Vagina (tissue), 2 donors: ENCODE measurements around the gene UNC80. TPM values are rescaled to one million over a fixed set of nuclear protein-coding genes. Genes with fewer than 3 reads are reported as not detected.

ENCODE experiments used
- DNase-seq, 2 donors: peaks; one replicate each; pipeline ENCODE4 v3.0.0-alpha.2; 2017; ENCODE audit errors: extremely low spot score in 2 of 2
- H3K27ac ChIP-seq: fragments of 200-600 bp; sonication (generic); one replicate; pipeline ENCODE4 v1.5.1; 2019
- H3K27me3 ChIP-seq: fragments of 200-600 bp; sonication (generic); one replicate; pipeline ENCODE4 v1.5.1; 2019
- H3K36me3 ChIP-seq, 2 donors: fragments of 200-600 bp; sonication (generic); one replicate each; pipeline ENCODE4 v1.5.1; 2017 to 2019
- H3K4me1 ChIP-seq: fragments of 200-600 bp; sonication (generic); one replicate; pipeline ENCODE4 v1.5.1; 2019
- H3K4me3 ChIP-seq, 2 donors: fragments of 200-600 bp; sonication (generic); 1 replicate in 1 of 2; 2 replicates in 1 of 2; pipeline ENCODE4 v1.5.1; 2016 to 2019
- H3K9me3 ChIP-seq: fragments of 200-600 bp; sonication (generic); one replicate; pipeline ENCODE4 v1.5.1; 2019
- CTCF ChIP-seq, 3 experiments: fragments of 450-650 bp in 2 of 3; fragments of 200-600 bp in 1 of 3; sonication (generic) in 1 of 3; IDR thresholded peaks; one replicate each; pipeline ENCODE4 v1.5.1; 2017 to 2019; ENCODE audit warnings: antibody characterized with exemption in 3 of 3, mild to moderate bottlenecking in 2 of 3, moderate library complexity in 2 of 3
- POLR2A ChIP-seq, 2 donors: fragments of 450-650 bp; IDR thresholded peaks; one replicate each; pipeline ENCODE4 v1.6.1; 2017; ENCODE audit warnings: antibody characterized with exemption in 2 of 2, mild to moderate bottlenecking in 2 of 2, moderate library complexity in 2 of 2
- POLR2AphosphoS5 ChIP-seq, 2 donors: sonication (generic); formaldehyde crosslinking; IDR thresholded peaks; one replicate each; pipeline ENCODE4 v1.9.0; 2017; ENCODE audit warnings: antibody characterized with exemption in 2 of 2, mild to moderate bottlenecking in 2 of 2, low read depth in 1 of 2; ENCODE audit not compliant: insufficient read depth in 1 of 2
- intact Hi-C: fragments of 100-400 bp; cut with DNase I; formaldehyde crosslinking; loops from one replicate; pipeline ENCODE4 v1.15.1; 2023
- total RNA-seq: library from RNA; depleted of rRNA; stranded (reverse); fragments of >200 nt; gene quantifications from one replicate; pipeline ENCODE4 v1.2.3, GENCODE V29; 2016

The UNC80 gene
- total RNA-seq, 1 donor from 2014 or later = 0.25 TPM

- H3K36me3 ChIP-seq = no peaks in the 10 kb centered on the region
- TF ChIP-seq CTCF (IDR thresholded peaks at IDR 0.05) = no peak
- TF ChIP-seq POLR2A (IDR thresholded peaks at IDR 0.05) = no peak
- no peak for TF ChIP-seq POLR2AphosphoS5 (IDR thresholded peaks at IDR 0.05; ENCODE audit: insufficient read depth in 1 of 2, low read depth in 1 of 2)
- intact Hi-C loops = no loop called here
- no peaks in the 10 kb centered on the region for H3K4me1 ChIP-seq
- H3K9me3 ChIP-seq = no peaks in the 10 kb centered on the region
- H3K27ac ChIP-seq = no peak overlapping the region
- H3K4me3 ChIP-seq = no peak overlapping the region
- no peak for DNase-seq
- H3K27me3 ChIP-seq = no peaks in the 10 kb centered on the region
These were observed 98.4 kb downstream of the UNC80 start for GRCh38 chr2:209870067-209870466.

GRCh38 chr2:209872675-209873074, 101.0 kb downstream of the UNC80 start:
- H3K4me3 ChIP-seq = no peak overlapping the region
- no peaks in the 10 kb centered on the region for H3K9me3 ChIP-seq
- no peak for DNase-seq
- intact Hi-C loops = no loop called here
- TF ChIP-seq POLR2AphosphoS5 (IDR thresholded peaks at IDR 0.05; ENCODE audit: insufficient read depth in 1 of 2, low read depth in 1 of 2) = no peak
- no peak for TF ChIP-seq POLR2A (IDR thresholded peaks at IDR 0.05)
- no peak for TF ChIP-seq CTCF (IDR thresholded peaks at IDR 0.05)
- H3K4me1 ChIP-seq = no peaks in the 10 kb centered on the region
- H3K36me3 ChIP-seq = no peaks in the 10 kb centered on the region
- no peaks in the 10 kb centered on the region for H3K27me3 ChIP-seq
- no peak overlapping the region for H3K27ac ChIP-seq

GRCh38 chr2:209875270-209875669, 103.6 kb downstream of the UNC80 start:
- no peak overlapping the region for H3K27ac ChIP-seq
- no peaks in the 10 kb centered on the region for H3K27me3 ChIP-seq
- no peak for DNase-seq
- no peaks in the 10 kb centered on the region for H3K36me3 ChIP-seq
- H3K4me3 ChIP-seq = no peak overlapping the region
- no peak for TF ChIP-seq CTCF (IDR thresholded peaks at IDR 0.05)
- no peak for TF ChIP-seq POLR2AphosphoS5 (IDR thresholded peaks at IDR 0.05; ENCODE audit: insufficient read depth in 1 of 2, low read depth in 1 of 2)
- TF ChIP-seq POLR2A (IDR thresholded peaks at IDR 0.05) = no peak
- no peaks in the 10 kb centered on the region for H3K9me3 ChIP-seq
- no peaks in the 10 kb centered on the region for H3K4me1 ChIP-seq
- intact Hi-C loops = no loop called here

GRCh38 chr2:209876211-209876610, 104.6 kb downstream of the UNC80 start:
- no peak overlapping the region for H3K27ac ChIP-seq
- DNase-seq = no peak
- no peaks in the 10 kb centered on the region for H3K27me3 ChIP-seq
- no peak overlapping the region for H3K4me3 ChIP-seq
- H3K36me3 ChIP-seq = no peaks in the 10 kb centered on the region
- no peaks in the 10 kb centered on the region for H3K9me3 ChIP-seq
- intact Hi-C loops = no loop called here
- no peak for TF ChIP-seq CTCF (IDR thresholded peaks at IDR 0.05)
- no peak for TF ChIP-seq POLR2A (IDR thresholded peaks at IDR 0.05)
- no peak for TF ChIP-seq POLR2AphosphoS5 (IDR thresholded peaks at IDR 0.05; ENCODE audit: insufficient read depth in 1 of 2, low read depth in 1 of 2)
- H3K4me1 ChIP-seq = no peaks in the 10 kb centered on the region

GRCh38 chr2:209878701-209879100, 107.1 kb downstream of the UNC80 start:
- H3K9me3 ChIP-seq = no peaks in the 10 kb centered on the region
- no peak overlapping the region for H3K4me3 ChIP-seq
- intact Hi-C loops = no loop called here
- H3K4me1 ChIP-seq = no peaks in the 10 kb centered on the region
- H3K27me3 ChIP-seq = no peaks in the 10 kb centered on the region
- no peak for DNase-seq
- no peaks in the 10 kb centered on the region for H3K36me3 ChIP-seq
- TF ChIP-seq POLR2AphosphoS5 (IDR thresholded peaks at IDR 0.05; ENCODE audit: insufficient read depth in 1 of 2, low read depth in 1 of 2) (no peak), POLR2A (IDR thresholded peaks at IDR 0.05) (no peak), CTCF (IDR thresholded peaks at IDR 0.05) (no peak)
- no peak overlapping the region for H3K27ac ChIP-seq
